Cerebellar nuclear complex (tissue), 1 donor: Measurements from ENCODE around the gene PLXNB2.
"Not testable (repeated sequence)": the region's sequence is repeated elsewhere in the genome, so short reads cannot be mapped to it uniquely, and the experiment has no call there.

Experiments used
- DNase-seq, 2 experiments: peaks; one replicate each; lab custom pipeline; 2025; lab: John Stamatoyannopoulos, UW

The PLXNB2 gene

DNA sequence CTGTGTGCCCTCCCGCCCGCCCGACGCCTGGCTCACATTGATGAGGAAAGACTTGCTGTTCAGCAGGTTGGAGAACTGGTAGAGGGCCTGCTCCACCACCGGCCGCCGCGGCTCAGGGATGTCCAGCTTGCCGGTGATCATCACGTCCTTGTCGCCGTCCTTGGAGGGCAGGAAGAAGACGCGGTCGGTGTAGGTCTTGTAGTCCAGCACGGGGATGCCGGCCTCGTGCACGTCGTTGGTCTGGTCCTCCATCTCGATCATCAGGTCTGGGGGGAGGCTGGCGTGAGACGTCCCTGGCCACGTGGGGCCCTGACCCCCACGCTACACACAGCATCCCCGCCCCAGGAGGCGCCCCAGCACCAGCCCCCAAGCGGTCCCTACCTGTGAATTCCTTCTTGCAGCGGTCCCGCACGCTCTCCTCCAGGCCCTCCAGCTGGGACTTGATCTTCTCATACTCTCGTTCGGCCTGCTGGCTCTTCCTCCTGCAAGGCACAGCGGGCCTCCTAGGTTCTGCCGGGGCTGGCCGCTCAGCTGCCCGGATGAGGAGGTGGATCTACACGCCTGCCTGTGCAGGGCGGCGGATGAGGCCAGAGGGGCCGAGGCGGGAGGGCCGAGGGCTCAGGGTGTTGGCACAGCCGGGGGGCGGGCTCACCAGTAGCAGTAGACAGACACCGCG lies 26.6 kb downstream of the PLXNB2 start:
- no peak for DNase-seq

DNA sequence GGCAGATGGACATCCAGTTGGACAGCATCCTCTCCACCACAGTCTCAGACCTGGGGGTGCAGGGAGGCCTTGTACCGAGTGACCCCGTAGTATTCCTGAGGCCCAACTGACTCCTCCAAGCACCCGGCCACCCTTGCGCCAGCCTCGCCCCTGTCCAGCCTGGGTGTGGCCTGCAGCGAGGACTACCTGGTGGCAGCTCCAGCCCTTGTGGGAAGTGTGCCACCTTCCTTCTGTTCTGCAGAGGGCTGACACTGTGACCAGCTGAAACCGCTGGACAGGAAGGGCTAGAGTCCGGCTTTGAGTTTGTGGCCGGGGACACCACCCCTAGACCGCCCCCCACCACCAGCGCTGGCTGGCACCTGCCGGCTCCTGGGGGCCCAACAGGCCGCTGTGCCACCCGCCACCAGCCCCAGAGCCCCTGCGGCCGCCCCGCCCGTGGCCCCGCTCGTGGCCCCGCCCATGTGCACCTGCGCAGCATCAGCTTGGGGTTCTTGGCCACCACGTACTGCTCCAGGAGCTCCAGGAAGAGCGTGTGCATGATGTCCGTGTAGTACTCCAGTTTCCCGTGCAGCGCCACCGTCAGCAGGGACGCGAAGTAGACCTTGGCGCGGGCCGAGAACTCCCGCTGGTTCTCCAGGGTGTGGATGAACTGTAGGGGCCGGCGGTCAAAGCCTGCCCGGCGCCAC lies 27.3 kb downstream of the PLXNB2 start:
- DNase-seq: no peak

DNA sequence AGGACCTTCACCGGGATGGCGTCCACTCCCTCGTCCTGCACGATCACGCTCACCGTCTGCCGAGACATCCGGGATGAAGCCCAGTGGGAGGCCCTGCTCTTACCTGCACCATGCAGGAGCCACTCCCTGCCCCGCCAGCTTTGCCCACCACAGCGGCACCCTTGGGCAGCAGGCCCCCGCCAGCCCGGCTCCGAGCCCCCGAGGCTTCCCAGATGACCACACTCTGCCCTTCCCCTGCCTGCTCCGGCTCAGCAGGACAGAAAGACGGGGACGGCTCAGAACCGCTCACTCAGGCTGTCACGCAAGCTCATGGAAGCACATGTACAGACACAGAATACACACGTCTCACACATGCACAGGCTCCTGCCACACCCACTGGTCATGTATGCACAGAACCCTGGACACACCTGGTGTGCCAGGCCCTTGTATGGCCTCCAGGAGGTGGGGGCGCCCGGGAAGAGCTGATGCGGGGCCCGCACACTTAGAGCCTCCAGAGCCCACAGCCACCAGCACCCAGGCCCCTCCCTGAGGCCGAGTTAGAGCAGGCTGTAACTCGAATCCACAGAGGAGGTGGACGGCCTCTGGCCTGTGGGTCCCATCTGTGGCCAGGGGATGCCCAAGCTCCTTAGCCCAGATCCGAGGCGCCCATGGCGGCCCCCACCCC lies 28.4 kb downstream of the PLXNB2 start:
- no peak for DNase-seq

DNA sequence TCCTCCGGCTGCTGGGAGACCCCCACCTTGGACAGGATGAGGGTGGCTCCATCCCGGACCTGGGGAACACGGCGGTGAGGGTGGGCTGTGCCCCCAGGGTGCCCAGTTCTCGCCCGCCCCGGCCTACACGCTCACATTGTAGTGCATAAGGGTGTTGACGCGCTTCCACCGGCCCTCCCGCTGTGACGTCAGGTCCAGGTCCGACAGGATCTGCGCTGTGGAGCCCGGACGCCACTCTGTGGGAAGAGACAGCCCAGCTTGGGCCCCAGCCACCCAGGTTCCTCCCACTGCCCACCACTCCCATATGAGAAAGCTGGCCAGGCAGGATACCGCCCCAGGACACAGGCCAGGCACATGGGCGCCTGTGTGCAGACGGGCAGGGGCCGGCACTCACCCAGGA lies 29.0 kb downstream of the PLXNB2 start:
- DNase-seq: no peak

DNA sequence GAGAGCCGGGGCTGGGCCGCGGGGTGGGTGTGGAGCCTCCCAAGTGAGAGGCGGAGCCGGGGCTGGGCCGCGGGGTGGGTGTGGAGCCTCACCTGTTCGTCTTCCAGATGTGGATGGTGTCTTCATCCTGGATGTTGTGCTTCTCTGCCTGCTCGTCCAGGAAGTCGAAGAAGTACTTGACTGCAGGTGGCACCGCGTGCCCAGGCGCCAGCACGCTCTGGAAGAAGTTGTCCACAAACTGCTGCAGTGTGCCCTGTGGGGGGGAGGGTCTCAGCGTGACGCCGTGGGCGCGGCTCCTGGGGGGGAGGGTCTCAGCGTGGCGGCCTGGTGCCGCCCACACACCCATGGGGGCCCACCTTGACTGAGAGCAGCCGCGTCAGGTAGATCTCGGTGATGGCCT lies 29.7 kb downstream of the PLXNB2 start:
- DNase-seq: no peak

DNA sequence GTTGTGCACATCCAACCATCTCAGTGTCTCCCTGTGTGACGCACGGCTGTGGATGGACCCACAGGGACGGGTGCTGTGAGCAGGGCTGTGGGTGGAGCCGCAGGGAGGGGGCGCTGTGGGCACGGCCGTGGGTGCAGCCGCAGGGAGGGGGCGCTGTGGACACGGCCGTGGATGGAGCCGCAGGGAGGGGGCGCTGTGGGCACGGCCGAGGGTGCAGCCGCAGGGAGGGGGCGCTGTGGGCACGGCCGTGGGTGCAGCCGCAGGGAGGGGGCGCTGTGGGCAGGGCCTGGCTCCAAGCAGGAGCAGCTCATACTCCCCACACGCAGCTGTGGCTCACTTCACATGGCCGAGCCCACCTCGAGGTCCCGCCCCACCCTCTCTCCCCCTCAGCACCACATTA lies 31.3 kb downstream of the PLXNB2 start:
- DNase-seq: peak in 1 of 2 experiments; percentile 59

DNA sequence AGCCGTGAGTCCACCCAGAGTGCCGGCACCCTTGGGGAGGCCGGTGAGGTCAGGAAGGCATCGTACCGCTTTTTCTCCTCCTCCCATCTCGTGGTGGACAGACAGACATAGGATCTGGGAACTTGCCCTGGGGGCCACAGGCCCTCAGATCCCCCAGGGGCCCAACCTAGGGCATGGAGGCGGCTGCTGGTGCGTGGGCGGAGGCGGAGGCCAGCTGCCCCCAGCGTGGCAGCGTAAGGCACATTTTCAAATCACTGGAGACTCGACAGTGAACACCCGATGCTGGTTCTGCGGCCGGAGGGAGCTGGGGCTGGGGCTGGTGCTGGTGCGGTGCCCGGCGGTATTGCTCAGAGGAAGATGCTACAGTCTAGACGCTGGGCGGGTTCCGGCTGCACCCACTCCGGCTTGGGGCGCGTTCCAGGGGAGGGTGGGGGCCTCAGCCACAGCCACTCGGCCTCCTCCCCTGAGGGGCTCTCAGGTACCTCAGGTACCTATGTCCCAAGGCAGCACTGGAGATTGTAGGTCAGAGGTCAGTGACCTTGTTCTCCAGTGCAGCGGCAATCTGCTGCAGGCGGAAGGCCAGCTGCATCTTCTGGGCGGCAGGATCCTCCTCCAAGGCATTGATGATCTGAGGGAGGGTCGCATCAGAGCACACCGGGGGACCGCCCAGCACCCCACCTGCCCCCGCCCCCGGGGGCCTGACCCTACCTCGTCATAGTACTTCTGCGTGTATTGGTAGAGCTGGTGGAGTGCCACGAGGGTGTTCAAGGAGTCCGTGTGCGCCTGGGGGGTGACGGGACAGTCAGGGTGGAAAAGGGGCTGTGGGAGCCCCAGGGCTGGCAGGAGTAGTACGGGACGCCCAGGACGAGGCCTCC lies 32.0 kb downstream of the PLXNB2 start:
- DNase-seq: no peak

DNA sequence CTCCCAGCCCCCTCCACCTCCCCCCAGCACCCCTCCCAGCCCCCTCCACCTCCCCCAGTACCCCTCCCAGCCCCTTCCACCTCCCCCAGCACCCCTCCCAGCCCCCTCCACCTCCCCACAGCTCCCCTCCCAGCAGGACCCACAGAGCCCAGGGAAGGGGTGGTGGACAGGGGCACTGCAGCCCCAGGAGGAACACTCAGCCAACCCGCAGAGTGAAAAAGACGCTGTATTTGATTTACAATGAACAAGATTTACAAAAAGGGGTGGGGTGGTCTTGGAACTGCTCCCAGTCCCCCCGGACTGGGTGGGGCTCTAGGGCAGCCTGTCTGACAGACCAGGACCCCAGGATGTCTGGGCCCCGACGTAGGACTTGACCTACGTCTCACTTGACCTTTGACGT lies 32.7 kb downstream of the PLXNB2 start:
- DNase-seq: no peak

DNA sequence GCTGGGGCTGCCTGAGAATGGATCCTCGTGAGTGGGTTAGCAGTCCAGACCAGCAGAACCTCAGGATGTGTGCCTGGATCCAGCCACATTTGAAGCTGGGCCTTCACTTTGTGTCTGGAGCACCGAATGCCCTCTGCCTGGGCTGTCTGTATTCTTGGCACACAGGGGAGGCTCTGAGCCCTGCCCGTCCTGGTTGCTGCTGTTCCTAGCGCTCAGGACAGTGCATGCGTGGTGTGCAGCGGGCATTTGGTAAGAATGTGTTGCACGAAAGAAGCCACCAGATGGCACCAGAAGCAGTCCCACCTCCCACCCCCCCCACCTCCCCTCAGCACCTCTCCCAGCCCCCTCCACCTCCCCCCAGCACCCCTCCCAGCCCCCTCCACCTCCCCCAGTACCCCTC lies 33.1 kb downstream of the PLXNB2 start:
- peak in 1 of 2 experiments; percentile 73 for DNase-seq

DNA sequence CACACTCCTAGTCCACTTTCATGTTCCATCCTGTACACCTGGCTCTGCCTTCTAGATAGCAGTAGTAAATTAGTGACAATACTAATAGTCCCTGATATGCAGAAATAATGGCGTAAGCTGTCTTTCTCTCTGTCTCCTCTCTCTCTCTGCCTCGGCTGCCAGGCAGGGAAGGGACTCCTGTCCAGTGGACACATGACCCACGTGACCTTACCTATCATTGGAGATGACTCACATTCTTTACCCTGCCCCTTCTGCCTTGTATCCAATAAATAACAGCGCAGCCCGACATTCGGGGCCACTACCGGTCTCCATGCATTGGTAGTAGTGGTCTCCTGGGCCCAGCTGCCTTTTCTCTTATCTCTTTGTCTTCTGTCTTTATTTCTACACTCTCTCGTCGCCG lies 33.7 kb downstream of the PLXNB2 start:
- DNase-seq: not testable (repeated sequence)

DNA sequence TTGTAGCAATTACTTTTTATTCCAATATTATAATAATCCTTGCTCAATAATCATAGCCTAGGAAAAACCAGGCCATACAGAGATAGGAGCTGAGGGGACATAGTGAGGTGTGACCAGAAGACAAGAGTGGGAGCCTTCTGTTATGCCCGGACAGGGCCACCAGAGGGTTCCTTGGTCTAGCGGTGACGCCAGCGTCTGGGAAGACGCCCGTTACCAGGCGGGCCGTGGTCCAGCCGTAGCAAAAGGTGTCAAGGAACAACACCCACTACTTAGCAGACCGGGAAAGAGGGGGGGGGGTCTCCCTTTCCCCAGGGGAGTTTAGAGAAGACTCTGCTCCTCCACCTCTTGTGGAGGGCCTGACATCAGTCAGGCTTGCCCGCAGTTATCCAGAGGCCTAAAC lies 34.1 kb downstream of the PLXNB2 start:
- DNase-seq: not testable (repeated sequence)

DNA sequence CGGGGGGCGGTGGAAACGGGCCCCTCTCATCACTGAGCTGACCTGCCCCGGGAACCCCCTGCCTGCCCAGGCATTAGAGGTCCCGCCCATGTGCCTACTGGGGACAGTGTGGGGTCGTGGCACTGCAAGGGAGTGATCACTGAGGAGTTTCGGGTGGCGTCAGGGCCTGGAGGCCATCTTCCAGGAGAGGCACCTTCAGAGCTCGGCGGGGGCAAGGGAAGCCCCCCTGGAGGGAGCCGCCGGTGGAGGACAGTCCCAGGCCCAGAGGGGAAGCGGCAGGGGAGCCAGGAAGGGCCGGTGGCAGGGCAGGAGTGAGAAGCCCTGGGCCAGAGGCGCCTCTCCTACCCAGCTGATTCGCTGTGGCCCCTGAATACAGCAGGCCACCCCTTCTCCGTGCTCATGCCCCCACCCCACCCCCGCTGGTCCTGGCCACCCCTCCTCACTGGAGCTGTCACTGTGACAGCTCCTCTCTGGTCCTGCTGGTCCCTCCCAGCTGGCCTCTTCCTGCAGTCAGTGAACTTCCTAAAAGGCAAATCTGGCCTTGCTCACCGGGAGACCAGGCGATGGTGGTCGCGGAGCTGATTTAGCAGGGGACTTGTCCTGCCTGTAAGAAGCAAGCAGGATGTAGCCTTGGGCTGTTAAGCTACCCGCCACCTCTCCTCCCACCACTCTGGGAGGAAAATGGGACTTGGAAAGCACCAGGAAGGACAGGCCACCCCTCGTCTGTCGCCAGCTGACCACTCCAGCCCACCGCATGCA lies 35.2 kb downstream of the PLXNB2 start:
- no peak for DNase-seq

DNA sequence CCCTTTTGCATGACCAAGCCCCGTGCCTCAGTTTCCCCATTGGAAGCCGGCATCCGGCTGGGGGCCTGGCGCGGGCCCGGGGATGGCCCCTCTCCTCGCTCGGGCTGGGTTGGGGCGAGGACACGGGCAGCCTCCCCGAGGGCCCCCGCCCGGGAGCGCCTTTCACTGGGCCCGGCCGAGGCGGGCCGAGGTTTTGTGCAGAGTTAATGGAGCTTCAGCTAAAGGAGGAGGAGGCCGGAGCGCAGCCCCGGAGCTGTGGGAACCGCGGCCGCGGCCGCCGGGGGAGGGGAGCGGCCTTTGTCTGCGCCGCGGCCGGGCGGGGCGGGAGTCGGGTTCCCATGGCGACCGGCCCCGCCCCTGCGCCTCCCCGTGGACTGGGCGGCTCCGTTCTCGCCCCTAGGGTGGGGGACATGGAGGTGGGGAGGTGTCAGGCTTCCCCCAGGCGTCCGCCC lies 35.9 kb downstream of the PLXNB2 start:
- DNase-seq: no peak

DNA sequence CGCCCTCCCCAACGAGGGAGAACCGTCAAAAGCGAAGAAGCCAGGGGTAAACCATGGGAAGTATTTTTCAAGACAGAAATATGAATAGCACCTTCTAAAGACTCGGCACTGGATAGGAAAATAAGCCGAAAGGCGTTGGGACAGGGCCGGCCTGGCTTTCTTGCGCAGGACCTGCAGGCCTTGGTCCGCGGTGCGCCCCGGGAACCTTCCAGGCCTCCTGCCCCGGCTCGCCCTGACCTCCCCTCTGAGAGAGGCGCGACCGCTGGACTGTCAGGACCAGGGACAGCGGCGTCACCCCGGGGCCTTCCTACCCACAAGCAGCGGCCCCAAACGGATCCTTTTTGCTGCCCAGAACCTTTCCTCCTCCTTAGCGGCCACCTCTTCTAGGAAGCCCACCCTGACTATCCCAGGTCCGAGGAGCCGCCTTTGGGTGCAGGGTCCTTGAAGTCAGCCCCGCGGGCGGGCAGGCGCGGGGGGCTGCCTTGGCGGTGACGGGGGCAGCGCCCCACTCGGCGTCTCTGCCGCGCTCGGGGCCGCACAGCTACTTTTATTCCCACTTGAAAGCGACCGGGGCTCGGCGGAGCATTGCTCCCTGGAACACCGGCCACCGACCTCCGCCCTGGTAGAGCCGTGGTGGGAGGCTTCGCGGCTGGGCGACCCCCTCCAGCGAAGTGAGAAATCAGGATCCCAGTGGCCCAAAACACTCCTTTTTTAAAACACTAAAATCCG lies 36.6 kb downstream of the PLXNB2 start:
- no peak for DNase-seq

DNA sequence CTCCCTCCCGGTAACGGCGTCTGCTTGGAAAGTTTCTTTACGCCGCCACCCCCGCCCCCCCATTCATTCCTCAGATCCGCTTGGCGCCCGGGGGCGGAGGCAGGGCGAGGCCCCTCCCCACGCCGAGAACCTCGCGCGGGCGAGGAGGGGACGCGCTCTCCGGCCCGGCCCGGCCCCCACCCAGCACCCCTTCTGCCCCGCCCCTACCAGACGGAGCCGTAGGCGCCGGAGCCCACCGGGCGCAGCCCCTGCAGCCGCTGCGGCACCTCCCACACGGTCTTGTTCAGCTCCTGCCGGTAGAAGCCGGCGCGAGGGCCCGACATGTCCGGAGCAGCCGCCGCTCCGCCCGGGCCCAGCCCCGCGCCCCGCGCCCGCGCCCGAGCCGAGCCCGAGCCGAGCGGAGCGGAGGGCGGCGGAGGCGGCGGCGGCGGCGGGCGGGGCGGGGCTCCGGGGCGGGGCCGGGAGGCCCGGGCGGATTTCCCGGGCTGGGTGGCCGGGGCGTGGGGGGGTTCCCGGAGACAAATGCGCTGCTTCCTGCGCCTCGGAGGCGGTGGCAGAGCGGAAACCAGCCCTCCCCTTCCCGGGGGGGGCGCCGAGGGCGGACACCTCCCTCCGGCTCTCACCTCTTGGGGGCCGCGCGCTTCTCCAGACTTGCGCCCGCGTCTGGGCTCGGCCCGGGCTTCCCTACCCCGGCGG lies 37.3 kb downstream of the PLXNB2 start, which contains the start of gene MAPK11:
MAPK11 (minus strand) TSS at position 411 of the 696 bp plus-strand sequence; CDS start at position 323, 88 bp downstream.
- no peak for DNase-seq

DNA sequence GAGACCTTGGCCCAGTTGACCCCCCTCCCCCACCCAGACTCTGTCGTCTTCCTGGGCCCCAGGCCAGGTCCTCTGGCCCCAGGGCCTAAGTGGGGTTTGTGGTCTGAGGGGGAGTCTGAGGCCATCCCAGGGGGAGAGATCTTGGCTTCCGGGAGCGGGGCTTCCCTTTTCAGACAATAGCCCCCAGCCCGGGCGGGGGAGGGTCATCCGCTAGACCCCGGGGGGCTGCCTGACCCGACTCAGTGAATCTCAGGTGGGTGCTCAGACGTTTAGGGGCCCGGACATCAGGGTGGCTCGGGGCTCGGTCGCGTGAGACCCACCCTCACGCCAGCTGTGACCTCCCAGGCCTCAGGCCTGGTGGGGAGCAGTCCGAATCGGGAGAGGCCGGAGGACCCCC lies 37.9 kb downstream of the PLXNB2 start:
- no peak for DNase-seq

DNA sequence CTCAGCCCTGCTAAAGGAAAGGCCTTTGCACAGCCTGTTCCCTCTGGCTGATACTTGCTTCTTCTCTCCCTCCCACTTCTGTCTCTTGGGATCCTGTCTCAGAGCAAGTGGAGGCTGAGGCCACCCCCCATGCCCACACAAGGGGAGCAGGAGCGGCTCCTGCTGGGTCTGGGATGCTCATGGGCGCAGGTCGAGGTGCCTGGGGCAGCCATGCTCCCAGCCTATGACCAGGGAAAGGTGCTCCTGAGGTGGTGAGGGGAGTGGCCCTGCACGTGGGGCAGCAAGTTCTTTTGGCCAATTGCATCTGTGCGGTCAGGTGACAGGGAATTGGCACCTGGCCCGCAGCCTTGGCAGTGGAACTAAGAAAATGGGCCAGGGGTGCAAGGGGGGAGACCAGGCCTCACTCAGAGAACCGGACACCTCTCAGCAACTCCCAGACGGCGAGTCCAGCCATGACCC lies 38.8 kb downstream of the PLXNB2 start:
- no peak for DNase-seq

DNA sequence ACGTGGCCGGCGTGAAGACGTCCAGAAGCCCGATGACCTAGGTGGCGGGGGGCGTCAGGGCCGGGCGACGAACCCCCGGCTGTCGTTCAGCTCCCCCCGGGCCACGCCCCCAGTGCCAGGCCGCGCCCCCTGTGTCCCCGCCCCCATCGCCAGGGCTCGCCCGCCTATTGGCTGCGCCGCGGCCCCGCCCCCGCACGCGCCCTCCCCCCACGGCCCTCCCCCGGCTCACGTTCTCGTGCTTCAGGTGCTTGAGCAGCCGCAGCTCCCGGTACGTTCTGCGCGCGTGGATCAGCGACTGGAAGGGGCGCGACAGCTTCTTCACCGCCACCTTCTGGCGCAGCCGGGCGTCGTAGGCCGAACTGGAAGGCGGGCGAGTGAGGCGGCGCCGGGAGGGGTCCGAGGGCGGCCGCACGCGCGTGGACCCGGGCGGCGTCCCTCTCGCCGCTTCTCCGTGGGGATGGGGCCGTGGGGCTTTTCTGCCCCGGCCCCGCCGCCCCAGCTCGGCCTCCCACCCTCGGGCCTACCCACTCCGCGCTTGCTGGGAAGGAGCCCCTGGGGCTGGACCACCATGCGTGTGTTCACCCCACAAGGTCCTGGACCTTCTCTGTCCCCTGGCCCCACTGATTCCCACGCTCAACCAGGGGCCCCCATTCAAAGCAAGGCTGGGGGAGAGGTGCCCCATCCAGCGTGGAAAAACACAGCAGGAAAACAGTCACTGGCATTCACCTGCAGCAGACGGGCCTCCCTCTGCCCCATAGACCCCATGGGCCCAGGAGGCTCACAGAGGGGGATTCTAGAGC lies 39.7 kb downstream of the PLXNB2 start:
- DNase-seq: no peak

DNA sequence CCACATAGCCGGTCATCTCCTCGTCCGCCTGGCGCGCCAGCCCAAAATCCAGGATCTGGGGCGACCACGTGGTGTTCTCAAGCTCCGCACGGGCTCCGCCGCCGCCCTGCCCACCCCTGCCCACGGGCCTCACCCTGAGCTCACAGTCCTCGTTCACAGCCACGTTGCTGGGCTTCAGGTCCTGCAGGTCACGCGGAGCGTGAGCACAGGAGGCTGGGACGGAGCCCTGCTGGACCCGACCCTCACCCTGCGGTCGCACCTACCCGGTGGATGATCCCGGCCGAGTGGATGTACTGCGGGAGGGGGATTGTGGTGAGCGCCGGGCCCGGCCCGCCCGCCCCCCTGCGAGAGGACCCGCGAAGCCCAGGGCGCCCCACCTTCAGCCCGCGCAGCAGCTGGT lies 40.5 kb downstream of the PLXNB2 start:
- DNase-seq: no peak
